K562 (cell line): ENCODE measurements around the gene LMCD1. TPM values are rescaled to one million over a fixed set of nuclear protein-coding genes. Genes with fewer than 3 reads are reported as not detected.

Experiments
- CHAMP1 ChIP-seq: fragments of 450-650 bp; IDR thresholded peaks from 2 replicates; pipeline ENCODE4 v1.6.1; 2016; ENCODE audit warnings: mild to moderate bottlenecking
- EP300 ChIP-seq: IDR thresholded peaks from 2 replicates; pipeline ENCODE4 v1.6.1; 2012; ENCODE audit warnings: low read length, improper control_type of control experiment
- FUS ChIP-seq: fragments of 200-400 bp; formaldehyde crosslinking; optimal IDR thresholded peaks from 2 replicates; pipeline ENCODE3; 2017; ENCODE audit warnings: low read depth, low read length
- HES1 ChIP-seq: fragments of 450-650 bp; IDR thresholded peaks from 2 replicates; pipeline ENCODE4 v1.6.1; 2016; ENCODE audit warnings: low read depth, mild to moderate bottlenecking, moderate library complexity
- L3MBTL2 ChIP-seq: fragments of 450-650 bp; IDR thresholded peaks from 2 replicates; pipeline ENCODE4 v1.6.1; 2016; ENCODE audit warnings: mild to moderate bottlenecking, moderate library complexity
- TCF3 ChIP-seq: sonication (generic); formaldehyde crosslinking; IDR thresholded peaks from 2 replicates; pipeline ENCODE4 v1.4.0; 2020; ENCODE audit warnings: mild to moderate bottlenecking, missing genetic modification reagents
- TSHZ1 ChIP-seq: fragments of 250-450 bp; sonication (Bioruptor Pico); IDR thresholded peaks from 2 replicates; pipeline ENCODE4 v1.4.0; 2020; ENCODE audit warnings: mild to moderate bottlenecking, moderate library complexity
- ZBTB40 ChIP-seq, 2 experiments: fragments of 450-650 bp in 1 of 2; sonication (generic) in 1 of 2; formaldehyde crosslinking in 1 of 2; IDR thresholded peaks; 2 replicates each; pipeline versions ENCODE4 v1.7.1 to v1.9.0; 2016 to 2022; ENCODE audit warnings: inconsistent platforms in 1 of 2, mild to moderate bottlenecking in 1 of 2, missing genetic modification reagents in 1 of 2
- ZNF224 ChIP-seq: sonication (generic); formaldehyde crosslinking; IDR thresholded peaks from 2 replicates; pipeline ENCODE4 v1.8.0; 2022; ENCODE audit warnings: mild to moderate bottlenecking, missing genetic modification reagents
- ZNF324 ChIP-seq: fragments of 250-450 bp; sonication (Bioruptor Pico); IDR thresholded peaks from 2 replicates; pipeline ENCODE4 v1.4.0; 2020; ENCODE audit warnings: mild to moderate bottlenecking
- polyA plus RNA-seq, 8 experiments: library from polyadenylated mRNA; depleted of rRNA in 4 of 8; stranded (reverse) in 5 of 8; unstranded in 3 of 8; fragments of >200 nt; fragmentation: Nextera tagmentation in 2 of 8; fragmentation: Illumina TruSeq in 1 of 8; extraction: Ambion mirVana in 2 of 8; extraction: Trizol in 1 of 8; gene quantifications; 2 replicates each; pipeline versions ENCODE4 v1.2.1 to v1.2.3, GENCODE V29; 2011 to 2014; ENCODE audit warnings: inconsistent platforms in 1 of 8, missing spikeins in 1 of 8
- total RNA-seq, 7 experiments: library from RNA; depleted of rRNA in 6 of 7; stranded (reverse); fragments of >200 nt in 6 of 7; fragmentation: Illumina TruSeq in 2 of 7; extraction: Trizol in 2 of 7; gene quantifications; 2 replicates each; pipeline versions ENCODE4 v1.2.1 to v1.2.3, GENCODE V29; 2011 to 2021; ENCODE audit warnings: low replicate concordance in 1 of 7

LMCD1 gene
- total and polyA plus RNA-seq, 9 of the 15 experiments (the other 6 are each of a cell fraction or from before 2014, with no cell fraction given) = 0.60 TPM; not detected in 8

GRCh38 chr3:8617921-8618320 is 116.3 kb downstream of the LMCD1 start (continued):
- TF ChIP-seq TCF3 (CRISPR knock-in tag) (no peak), CHAMP1 (no peak), ZNF224 (CRISPR knock-in tag) (no peak), TSHZ1 (CRISPR knock-in tag) (no peak), HES1 (no peak), FUS (no peak), ZNF324 (no peak), ZBTB40 (IDR thresholded peaks at IDR 0.05) (no peak), ZBTB40 (CRISPR knock-in tag; IDR thresholded peaks at IDR 0.05) (no peak), EP300 (no peak), L3MBTL2 (no peak)
